Stimulated activated CD4-positive, alpha-beta T cell treated with anti-CD3 and anti-CD28 coated beads, Interleukin-1b, Interleukin-23, amount 100 ng/mL, for 24 hours (primary cell): ENCODE data around the gene POLG.

Experiments
- DNase-seq, 4 experiments: peaks; one replicate each; pipeline ENCODE4 v3.0.0-alpha.2; 2020; ENCODE audit warnings: low read depth in 4 of 4, low spot score in 1 of 4

POLG gene

GRCh38 chr15:89334510-89335297 lies at the start of gene POLG:
POLG (minus strand) TSS chr15:89334824; CDS start chr15:89333754, 1,070 bp downstream.
- peak; percentile 89 to 99 (median 98) for DNase-seq

DNA sequence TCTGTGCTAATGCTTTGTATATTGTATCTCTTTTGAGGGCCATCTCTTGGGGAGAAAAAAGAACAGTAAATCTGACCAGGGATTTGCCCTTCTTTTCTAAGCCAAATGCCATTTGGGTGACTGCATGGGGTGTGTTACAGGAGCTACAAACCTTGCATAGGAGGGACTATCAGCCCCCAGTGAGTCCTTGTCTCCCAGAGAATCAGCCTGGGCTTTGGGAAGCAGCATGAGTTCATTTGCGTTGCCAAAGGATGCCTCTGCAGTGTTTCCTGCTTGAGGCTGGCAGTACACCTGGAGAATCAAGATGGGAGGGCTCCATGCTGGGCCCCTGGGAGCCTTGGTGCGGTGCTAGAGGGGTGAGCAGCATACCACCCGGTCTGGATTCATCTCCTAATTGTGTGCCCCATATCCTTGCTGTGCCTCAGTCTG lies 49.6 kb upstream of the POLG start:
- DNase-seq = no peak

GRCh38 chr15:89383365-89384175 lies 48.9 kb upstream of the POLG start:
- DNase-seq = no peak

DNA sequence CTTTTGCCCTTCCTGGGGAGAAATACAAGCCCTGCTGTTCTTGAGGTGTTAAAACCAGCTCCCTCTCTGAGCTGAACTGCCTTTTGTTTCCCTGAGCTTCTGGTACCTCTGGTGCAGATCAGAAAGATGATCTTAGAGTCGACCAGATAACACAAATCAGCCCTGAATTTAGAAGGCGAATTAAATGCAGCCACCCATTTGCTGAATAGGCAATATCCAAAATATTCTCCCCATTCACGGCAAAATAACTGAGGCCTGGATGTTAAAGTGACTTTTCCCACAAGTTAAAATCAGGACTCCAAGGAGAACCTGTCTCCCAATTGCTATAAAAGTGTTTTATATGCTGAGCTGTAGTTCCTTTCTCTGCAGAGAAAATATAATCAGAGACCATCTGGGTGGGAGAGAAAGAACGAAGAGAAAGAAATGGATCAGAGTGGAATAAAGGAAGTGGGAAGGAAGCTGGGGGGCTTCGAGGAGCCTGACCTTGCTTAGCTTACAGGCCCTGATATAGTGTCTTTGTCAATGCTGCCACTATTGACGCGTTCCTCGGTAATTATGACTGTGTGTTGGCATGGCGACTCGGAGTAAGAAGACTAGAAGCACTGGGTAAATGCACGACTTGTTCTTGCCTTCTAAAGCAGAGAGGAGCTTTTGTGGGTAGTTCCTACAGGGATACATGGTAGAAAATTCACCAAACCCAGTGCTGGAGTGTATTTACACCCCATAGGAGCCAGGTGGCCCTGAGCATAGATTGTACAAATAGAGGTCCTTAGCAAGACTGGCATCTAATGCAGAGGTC lies 47.5 kb upstream of the POLG start:
- DNase-seq = no peak

GRCh38 chr15:89381331-89381730 lies 46.7 kb upstream of the POLG start:
- DNase-seq = no peak

DNA sequence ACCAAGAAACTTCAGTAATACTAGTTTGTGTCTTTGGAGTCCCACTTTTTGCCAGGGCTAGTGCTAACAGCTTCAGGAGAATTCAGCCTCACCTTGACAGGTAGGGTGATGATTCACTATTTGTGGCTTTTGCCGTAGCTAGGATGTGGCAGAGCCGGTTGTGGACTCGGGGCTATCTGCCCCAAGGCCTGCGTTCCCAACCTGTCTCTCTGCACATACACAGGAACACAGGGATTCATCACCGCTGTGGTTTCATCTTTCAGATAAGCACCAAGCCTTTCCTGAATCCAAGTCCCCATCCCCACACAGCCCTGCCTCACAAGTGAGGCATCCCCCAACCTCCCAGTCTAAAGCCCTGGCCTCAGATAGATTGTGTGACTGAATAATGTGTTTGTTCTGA lies 45.2 kb upstream of the POLG start:
- no peak for DNase-seq

DNA sequence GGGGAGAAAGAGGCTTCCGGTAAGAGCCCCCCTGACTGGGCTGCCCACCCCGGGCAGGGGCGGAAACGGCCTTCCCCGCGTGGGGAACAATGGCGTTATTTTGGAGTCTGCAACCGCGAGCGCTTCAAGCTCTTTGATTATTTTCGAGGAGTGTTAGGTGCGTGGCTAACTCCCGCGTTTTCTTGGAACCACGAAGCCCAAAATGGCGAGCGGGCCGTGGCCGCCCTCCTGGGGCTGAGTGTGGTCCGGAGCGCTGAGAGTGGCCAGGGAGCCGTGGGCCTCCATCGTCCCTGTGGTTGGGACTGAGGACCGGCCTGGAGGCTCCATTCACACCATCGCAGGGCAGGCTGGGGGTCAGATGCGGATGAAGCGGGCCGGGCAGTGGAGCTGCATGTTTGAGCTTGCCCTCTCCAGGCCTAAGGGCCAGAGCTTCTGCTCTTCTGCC lies 44.6 kb upstream of the POLG start:
- DNase-seq = no peak

DNA sequence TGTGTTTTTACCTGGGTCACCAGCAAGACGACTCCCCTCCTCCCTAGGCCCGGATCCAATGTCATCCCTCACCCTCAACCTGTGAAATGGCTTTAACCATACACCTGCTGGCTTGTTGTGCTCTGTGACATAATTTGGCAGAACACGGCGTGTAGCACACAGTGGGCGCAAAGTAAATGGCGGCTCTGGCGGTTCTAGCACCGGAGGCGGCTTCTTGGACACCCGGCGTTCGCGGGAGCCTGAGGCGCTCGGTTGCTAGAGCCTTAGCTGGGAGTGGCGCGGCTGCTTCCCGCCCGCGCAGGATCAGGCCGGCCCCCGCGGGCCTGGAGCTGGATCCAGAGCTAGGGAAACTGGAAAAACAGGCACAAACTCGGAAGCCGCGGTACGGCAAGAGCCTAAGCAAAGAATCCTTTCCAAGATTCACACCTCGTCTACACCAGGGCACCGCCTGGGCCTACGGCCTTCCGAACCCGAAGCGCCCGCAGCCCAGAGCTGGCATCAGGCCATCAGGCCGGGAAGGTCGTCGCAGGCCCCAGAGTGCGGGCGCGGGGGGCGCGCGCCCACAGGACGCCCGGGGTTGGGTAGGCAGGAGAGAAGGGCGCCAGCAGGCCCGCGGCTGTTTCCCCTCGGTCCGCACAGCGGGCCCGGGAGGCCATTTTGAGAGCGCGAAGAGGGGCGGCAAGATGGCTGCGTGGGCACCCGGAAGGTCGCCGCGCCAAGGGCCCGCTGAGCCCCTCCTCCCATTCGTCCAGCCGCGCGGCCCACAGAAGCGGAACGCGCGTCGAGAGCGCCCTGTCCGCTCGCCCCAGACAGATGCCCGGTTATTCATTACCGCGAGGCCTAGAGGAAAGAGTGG lies 43.9 kb upstream of the POLG start:
- no peak for DNase-seq

- no peak for DNase-seq
These were observed 43.2 kb upstream of the POLG start for GRCh38 chr15:89377842-89378295.

DNA sequence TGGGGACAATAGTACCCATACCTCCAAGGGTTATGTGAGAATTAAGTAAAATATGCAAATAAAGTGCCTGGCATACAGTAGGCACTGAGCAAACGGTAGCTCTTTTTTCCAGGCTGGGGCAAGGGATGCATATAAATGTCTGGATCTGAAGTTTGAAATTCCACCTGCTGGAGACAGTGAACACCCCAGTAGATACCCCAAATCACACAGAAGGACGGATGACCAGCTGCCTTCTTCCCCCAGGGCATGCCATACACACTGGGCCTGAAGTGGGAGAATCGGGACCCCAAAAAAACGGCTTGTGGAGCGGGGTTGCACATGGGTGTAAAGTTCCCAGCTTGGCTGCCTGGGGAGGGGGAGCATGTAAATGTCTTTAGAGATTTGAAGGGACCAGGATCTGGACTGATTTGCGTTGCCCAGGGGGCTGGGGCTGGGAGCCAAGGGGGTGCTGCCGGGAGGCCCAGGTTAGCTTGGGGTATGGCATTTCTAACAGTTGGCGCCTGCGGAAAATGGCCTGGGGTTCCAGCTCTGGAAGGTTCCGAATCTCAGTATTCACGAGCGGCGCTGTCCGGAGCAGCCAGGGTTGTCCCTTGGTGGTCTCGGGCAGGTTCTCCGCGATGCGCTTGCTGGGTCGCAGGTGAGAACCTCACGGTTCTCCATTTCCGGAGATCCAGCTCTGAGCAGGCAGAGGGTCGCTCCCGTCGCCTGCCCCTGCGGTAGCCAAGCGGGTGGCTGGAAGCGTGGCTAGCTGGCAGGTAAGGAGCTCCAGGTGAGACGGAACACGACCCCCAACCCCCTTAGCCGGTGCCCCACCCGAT lies 42.6 kb upstream of the POLG start:
- DNase-seq = no peak

- DNase-seq = no peak
These were observed 41.8 kb upstream of the POLG start for GRCh38 chr15:89376388-89376787.

- no peak for DNase-seq
These were observed 40.7 kb upstream of the POLG start for GRCh38 chr15:89375093-89376005.

DNA sequence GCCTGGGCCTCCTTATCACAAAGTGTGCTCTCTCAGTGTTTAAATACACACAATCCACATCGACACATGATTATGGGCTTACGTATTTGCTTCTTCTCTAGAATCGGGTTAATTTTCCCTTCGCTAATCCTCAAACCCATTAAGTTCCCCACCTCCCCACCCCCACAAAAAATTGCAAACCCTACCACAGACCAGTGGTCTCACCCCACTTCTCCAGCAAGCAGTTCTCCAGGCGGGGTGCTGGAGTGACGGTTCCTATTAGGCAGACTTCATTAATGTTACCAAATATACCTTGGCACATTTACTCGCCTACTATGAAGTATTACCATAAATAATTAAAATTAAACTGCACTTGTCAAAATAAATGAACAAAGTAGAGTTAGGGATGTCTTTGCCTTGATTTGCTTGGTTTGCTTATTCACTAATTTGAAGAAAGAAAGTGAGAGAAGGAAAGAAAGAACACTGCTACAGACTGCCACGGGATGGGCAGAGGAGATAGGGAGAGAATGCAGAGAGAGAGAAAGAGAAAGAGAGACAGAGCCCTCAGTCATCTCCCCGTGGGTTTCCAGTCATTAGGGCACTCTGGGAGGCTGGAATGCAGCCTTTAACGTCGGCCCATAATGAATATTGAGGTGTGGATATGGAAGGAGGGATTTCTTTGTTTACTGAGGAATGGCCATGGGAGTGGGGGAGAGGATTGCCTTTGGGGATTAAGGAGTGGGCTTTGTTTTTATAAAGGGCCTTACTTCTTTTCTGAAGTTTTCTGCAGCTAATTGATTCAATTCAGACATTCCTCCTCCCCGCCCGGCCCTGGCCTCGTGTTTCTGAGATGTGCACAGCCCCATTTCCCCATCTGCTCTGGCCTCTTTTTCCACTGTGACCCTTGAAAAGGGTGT lies 39.7 kb upstream of the POLG start:
- no peak for DNase-seq

DNA sequence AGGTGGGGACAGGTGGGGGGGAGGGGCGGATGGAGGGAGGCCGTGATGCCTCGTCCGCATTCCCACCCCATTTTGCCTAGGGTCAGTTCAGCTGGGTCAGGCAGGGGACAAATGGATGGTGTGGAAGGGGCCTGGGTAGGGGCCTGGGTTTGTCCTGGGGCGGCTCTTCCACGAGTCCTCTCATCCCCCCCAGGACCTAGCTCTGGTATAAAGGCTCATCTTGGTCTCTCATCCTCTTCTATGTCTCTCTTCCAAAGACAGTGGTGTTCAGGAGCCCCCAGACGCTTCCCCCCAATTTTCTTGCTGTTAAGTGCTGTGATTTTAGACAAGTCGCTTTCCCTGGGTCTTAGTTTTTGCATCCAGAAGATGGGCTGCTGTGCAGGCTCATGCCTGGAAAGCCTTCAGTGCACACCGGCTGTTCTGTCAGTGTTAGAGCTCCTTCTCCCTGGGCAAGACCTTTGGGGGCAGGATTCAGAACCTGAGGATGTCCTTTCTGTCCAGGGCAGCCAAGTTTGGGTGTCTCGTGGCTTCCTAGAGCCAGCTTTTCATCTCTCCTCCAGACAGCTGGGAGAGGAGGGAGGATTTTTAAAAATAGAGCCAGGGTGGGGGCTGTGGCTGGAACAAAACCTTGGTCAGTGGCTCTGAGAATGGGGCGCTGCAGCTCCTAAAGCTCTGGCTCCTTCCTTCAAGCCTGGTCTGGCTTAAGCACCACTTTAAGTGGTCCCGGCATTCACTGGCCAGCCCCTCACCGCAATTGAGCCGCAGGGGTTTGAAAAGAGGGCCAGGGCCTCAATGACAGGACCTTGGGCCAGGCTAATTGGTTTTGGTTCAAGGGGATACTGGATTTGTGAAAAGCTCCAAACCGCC lies 37.7 kb upstream of the POLG start:
- no peak for DNase-seq

GRCh38 chr15:89371228-89372044 lies 36.8 kb upstream of the POLG start:
- DNase-seq = no peak

- no peak for DNase-seq
These were observed 36.3 kb upstream of the POLG start for GRCh38 chr15:89370978-89371227.
